ENCODE results near the gene KLHL15. TPM values are rescaled to one million over a fixed set of nuclear protein-coding genes. Genes with fewer than 3 reads are reported as not detected.

Gene KLHL15
- polyA plus RNA-seq, 1 experiment: 2.7 TPM

DNA sequence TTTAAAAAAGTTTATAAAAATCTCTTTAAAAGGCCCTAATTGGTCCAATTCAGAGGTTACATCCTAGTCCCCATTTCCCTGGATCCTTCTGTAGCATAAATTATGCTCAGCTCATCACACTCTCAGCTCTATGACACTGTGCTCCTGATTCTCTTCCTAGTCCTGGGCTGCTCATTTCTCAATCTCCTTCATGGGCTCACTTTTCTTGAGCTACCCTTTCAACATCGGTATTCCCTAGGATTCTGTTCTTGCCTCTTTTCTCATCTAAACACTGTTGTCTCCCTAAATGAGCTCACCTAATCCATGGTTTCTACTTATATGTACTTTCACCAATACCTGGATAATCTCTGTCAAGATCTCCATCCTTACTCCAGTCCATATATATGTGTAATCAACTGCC is 14.7 kb downstream of the KLHL15 start:
- TF ChIP-seq CTCF (IDR thresholded peaks at IDR 0.05; ENCODE audit: insufficient read depth, low read depth, low read length): no peak
- no peak for DNase-seq (ENCODE audit: low read depth)
- Histone ChIP-seq H3K27me3 (ENCODE audit: control insufficient read depth, insufficient read depth, low read length) (no peaks in the 10 kb centered on the region), H3K4me3 (ENCODE audit: low read depth, low read length) (no peak overlapping the region), H3K36me3 (ENCODE audit: control insufficient read depth, insufficient read depth, low read length) (no peaks in the 10 kb centered on the region)
- CTCF ChIA-PET: interaction anchor here (0.8 to 1.6 kb wide), 2 partner anchors 10 to 15 kb away, joined by 3 read pairs; no protein-coding TSS in a partner anchor
- POLR2A ChIA-PET: no interaction called here

GRCh38 chrX:24005867-24006266 is 21.1 kb downstream of the KLHL15 start:
- ChIA-PET POLR2A (no interaction called here), CTCF (interaction anchor here (0.6 kb wide), 1 partner anchor 12 kb away, joined by 5 read pairs; no protein-coding TSS in a partner anchor)
- Histone ChIP-seq H3K27me3 (ENCODE audit: control insufficient read depth, insufficient read depth, low read length) (no peaks in the 10 kb centered on the region), H3K36me3 (ENCODE audit: control insufficient read depth, insufficient read depth, low read length) (no peaks in the 10 kb centered on the region), H3K4me3 (ENCODE audit: low read depth, low read length) (no peak overlapping the region)
- no peak for TF ChIP-seq CTCF (IDR thresholded peaks at IDR 0.05; ENCODE audit: insufficient read depth, low read depth, low read length)
- DNase-seq (ENCODE audit: low read depth): no peak

GRCh38 chrX:24005028-24005427 is 22.0 kb downstream of the KLHL15 start:
- Histone ChIP-seq H3K36me3 (ENCODE audit: control insufficient read depth, insufficient read depth, low read length) (no peaks in the 10 kb centered on the region), H3K4me3 (ENCODE audit: low read depth, low read length) (no peak overlapping the region), H3K27me3 (ENCODE audit: control insufficient read depth, insufficient read depth, low read length) (no peaks in the 10 kb centered on the region)
- no peak for DNase-seq (ENCODE audit: low read depth)
- POLR2A ChIA-PET: no interaction called here
- CTCF ChIA-PET: no interaction called here
- no peak for TF ChIP-seq CTCF (IDR thresholded peaks at IDR 0.05; ENCODE audit: insufficient read depth, low read depth, low read length)

DNA sequence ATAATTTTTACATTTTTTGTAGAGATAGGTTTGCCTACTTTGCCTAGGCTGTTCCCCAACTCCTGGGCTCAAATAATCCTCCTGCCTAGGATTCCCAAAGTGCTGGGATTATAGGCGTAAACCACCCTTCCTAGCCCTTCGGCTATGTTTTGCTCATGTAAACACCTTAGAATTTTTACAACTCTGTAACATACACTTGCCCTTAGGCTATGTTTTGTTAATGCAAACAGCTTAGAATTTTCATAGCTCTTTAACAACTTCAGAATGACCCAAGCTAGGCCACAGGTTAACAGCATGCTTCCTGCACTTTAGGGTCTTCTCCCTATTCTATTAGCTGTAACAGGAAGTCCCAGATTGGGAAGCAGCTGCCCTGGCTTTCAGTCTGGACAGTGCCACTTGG is 24.2 kb downstream of the KLHL15 start:
- TF ChIP-seq CTCF (IDR thresholded peaks at IDR 0.05; ENCODE audit: insufficient read depth, low read depth, low read length): no peak
- Histone ChIP-seq H3K27me3 (ENCODE audit: control insufficient read depth, insufficient read depth, low read length) (no peaks in the 10 kb centered on the region), H3K36me3 (ENCODE audit: control insufficient read depth, insufficient read depth, low read length) (no peaks in the 10 kb centered on the region), H3K4me3 (ENCODE audit: low read depth, low read length) (no peak overlapping the region)
- POLR2A ChIA-PET: no interaction called here
- DNase-seq (ENCODE audit: low read depth): no peak
- CTCF ChIA-PET: no interaction called here

DNA sequence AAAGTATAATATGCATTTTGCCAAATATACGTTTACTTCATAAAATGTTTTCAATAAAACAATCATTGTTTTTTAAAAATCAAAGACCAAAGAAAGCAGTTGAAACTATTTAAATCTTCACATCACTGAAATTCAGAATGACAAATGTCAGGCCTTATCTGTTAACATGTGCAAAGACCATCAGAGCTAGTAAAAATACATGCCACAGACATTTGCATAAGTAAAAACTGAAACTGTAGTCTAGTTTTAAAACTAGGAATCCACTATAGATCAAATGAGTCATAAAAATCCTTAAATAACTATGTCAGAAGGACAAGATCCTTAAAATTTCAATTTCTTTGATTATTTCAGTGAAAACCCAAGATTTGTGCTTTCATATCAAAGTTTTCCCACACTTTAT is 24.8 kb downstream of the KLHL15 start:
- TF ChIP-seq CTCF (IDR thresholded peaks at IDR 0.05; ENCODE audit: insufficient read depth, low read depth, low read length): no peak
- H3K4me3 ChIP-seq (ENCODE audit: low read depth, low read length): no peak overlapping the region
- ChIA-PET POLR2A (no interaction called here), CTCF (no interaction called here)
- H3K27me3 ChIP-seq (ENCODE audit: control insufficient read depth, insufficient read depth, low read length): no peaks in the 10 kb centered on the region
- H3K36me3 ChIP-seq (ENCODE audit: control insufficient read depth, insufficient read depth, low read length): no peaks in the 10 kb centered on the region
- DNase-seq (ENCODE audit: low read depth): no peak
